ENCODE data around the gene ZDHHC14. TPM values are rescaled to one million over a fixed set of nuclear protein-coding genes. Genes with fewer than 3 reads are reported as not detected.
A peak's percentile ranks its signal among the peaks of the same experiment; 100 is the strongest.

ZDHHC14 gene
- total and polyA plus RNA-seq, 2 of the 8 experiments (the other 6 are each of a cell fraction or from before 2014, with no cell fraction given), result 2.9 to 5.3 TPM

DNA sequence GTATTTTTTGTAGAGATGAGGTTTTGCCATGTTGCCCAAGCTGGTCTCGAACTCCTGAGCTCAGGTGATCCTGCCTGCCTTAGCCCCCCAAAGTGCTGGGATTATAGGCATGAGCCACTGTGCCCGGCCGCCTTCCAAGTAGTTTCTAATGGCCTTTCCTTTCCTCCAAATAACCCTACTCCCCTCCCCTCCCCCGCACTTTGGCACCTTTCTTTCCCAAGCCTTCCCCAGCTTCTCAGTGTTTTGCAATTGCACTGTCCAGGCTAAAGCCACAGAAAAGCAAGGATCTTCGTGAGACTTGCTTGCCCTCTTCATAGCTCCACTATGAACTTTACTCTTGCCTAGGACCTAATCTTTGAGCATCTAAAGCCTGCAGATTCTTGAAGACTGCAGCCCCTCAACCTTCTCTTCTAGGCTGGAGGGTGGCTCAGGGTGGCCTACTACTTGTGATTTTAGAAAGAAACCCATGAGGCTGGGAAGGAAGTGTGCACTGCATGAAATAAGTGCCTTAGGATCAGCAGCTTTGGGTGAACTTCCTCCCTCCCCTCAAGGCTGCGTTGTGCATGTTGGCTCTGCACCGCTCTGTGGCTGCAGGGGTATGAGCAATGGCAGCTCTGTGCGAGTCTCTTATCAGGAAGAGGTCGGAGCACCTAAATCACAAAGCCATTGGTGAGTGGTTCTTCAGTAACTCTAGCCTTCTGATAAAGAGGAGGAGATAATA is 289.6 kb downstream of the ZDHHC14 start:
- Histone ChIP-seq H4K8ac (ENCODE audit: extremely low read depth, insufficient read depth, low read length) (no peak overlapping the region), H2AK5ac (ENCODE audit: low read depth, low read length) (no peak overlapping the region), H2BK12ac (ENCODE audit: low read depth, low read length) (no peak overlapping the region; the same call in 1 of the 2 replicates), H3K79me1 (ENCODE audit: low read depth, low read length) (no peaks in the 10 kb centered on the region), H2BK15ac (ENCODE audit: low read length) (no peak overlapping the region), H3K23me2 (ENCODE audit: low read depth, low read length) (no peaks in the 10 kb centered on the region), H3K23ac (ENCODE audit: insufficient read length) (no peak overlapping the region), H3K9ac (replicated peaks in 1 of 4; ENCODE audit: extremely low read depth in 1 of 4, low read depth in 3 of 4, low read length in 3 of 4) (no peak overlapping the region), H3K14ac (ENCODE audit: insufficient read length) (no peak overlapping the region), H4K20me1 (replicated peaks in 1 of 2; ENCODE audit: control insufficient read depth in 1 of 2, insufficient read depth in 2 of 2, low read length in 2 of 2) (no peaks in the 10 kb centered on the region), H3K9me3 (ENCODE audit: insufficient read depth in 2 of 2, low read depth in 1 of 2, low read length in 1 of 2) (no peaks in the 10 kb centered on the region), H2BK120ac (replicated peaks; ENCODE audit: low read depth, low read length) (no peak overlapping the region), H3K4me3 (ENCODE audit: extremely low read depth in 1 of 4, insufficient read depth in 2 of 4, low read depth in 3 of 4, low read length in 4 of 4) (no peak overlapping the region), H3K27me3 (replicated peaks in 1 of 4; ENCODE audit: control insufficient read depth in 3 of 4, extremely low read depth in 1 of 4, insufficient read depth in 3 of 4, low read length in 3 of 4) (no peaks in the 10 kb centered on the region; a peak in 1 of 7 replicates), H3K79me2 (ENCODE audit: control insufficient read depth in 1 of 2, insufficient read depth in 2 of 2, low read length in 2 of 2) (no peaks in the 10 kb centered on the region), H4K91ac (replicated peaks; ENCODE audit: insufficient read length, low read length) (no peak overlapping the region), H3K4ac (replicated peaks; ENCODE audit: insufficient read length, low read depth, low read length) (no peak overlapping the region), H2AFZ (ENCODE audit: low read length) (no peak overlapping the region), H2BK20ac (ENCODE audit: low read length) (peak overlapping the region; percentile 55; the same call in 1 of the 2 replicates), H3K56ac (replicated peaks; ENCODE audit: insufficient read length, low read depth, low read length) (no peak overlapping the region), H3K36me3 (ENCODE audit: control insufficient read depth in 2 of 4, insufficient read depth in 4 of 4, low read length in 3 of 4) (no peaks in the 10 kb centered on the region), H4K5ac (ENCODE audit: insufficient read length, low read depth, low read length) (no peak overlapping the region), H3K4me2 (ENCODE audit: insufficient read depth in 1 of 2, low read depth in 2 of 2, low read length in 2 of 2) (no peak overlapping the region), H2BK5ac (ENCODE audit: low read depth, low read length) (no peak overlapping the region), H3K27ac (ENCODE audit: low read depth, low read length) (no peak overlapping the region), H3K18ac (ENCODE audit: extremely low read depth, low read length) (no peak overlapping the region), H3K4me1 (replicated peaks in 1 of 4; ENCODE audit: control insufficient read depth in 3 of 4, insufficient read depth in 4 of 4, low read length in 3 of 4) (peaks cover 3 to 14% (median 6%) of the 10 kb centered on the region in 4 experiments; a peak in 6 of 7 replicates)
- ChIA-PET POLR2A (ENCODE audit: partially characterized antibody) (interaction anchor here (0.6 to 3.4 kb wide), 3 partner anchors 14 to 347 kb away, joined by 3 to 10 read pairs (median 3); partner anchors contain the start of gene TMEM242), CTCF (ENCODE audit: partially characterized antibody) (interaction anchor here (0.7 to 4.2 kb wide), 33 partner anchors 9 to 402 kb away, joined by 3 to 32 read pairs (median 3); no protein-coding TSS in a partner anchor)
- DNase-seq (ENCODE audit: low read depth in 1 of 2, low spot score in 2 of 2) (no peak), FAIRE-seq (no peak)
- WGBS, 2 experiments (ENCODE audit: extremely low coverage in 1 of 2, insufficient coverage in 1 of 2, insufficient read length in 1 of 2, insufficient replicate concordance in 2 of 2, low coverage in 1 of 2, low lambda C conversion rate in 2 of 2, missing lambda C conversion rate in 1 of 2), result 92 to 100% methylated on average over 1 to 9 of the region's 9 CpGs
- TF ChIP-seq, protein P1, sequence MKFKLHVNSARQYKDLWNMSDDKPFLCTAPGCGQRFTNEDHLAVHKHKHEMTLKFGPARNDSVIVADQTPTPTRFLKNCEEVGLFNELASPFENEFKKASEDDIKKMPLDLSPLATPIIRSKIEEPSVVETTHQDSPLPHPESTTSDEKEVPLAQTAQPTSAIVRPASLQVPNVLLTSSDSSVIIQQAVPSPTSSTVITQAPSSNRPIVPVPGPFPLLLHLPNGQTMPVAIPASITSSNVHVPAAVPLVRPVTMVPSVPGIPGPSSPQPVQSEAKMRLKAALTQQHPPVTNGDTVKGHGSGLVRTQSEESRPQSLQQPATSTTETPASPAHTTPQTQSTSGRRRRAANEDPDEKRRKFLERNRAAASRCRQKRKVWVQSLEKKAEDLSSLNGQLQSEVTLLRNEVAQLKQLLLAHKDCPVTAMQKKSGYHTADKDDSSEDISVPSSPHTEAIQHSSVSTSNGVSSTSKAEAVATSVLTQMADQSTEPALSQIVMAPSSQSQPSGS (IDR thresholded peaks at IDR 0.05; ENCODE audit: low read length), result no peak
- TF ChIP-seq ZNF274 (IDR thresholded peaks at IDR 0.05; ENCODE audit: borderline replicate concordance, extremely low read depth, low read length) (no peak), JUND (IDR thresholded peaks at IDR 0.05; ENCODE audit: low read length) (no peak), BCL11A (IDR thresholded peaks at IDR 0.05; ENCODE audit: low read depth in 2 of 2, low read length in 2 of 2) (no peak), FOSL1 (IDR thresholded peaks at IDR 0.05; ENCODE audit: insufficient read depth, low read depth, low read length) (no peak), PHF8 (conservative IDR thresholded peaks at IDR 0.05; ENCODE audit: low read depth, low read length) (no peak), KDM1A (IDR thresholded peaks at IDR 0.05; ENCODE audit: borderline replicate concordance, low read length) (no peak), KDM4A (IDR thresholded peaks at IDR 0.05; ENCODE audit: low read depth, low read length, severe bottlenecking) (no peak), JUN (IDR thresholded peaks at IDR 0.05; ENCODE audit: low read depth, low read length) (no peak), CHD2 (IDR thresholded peaks at IDR 0.05; ENCODE audit: low read length) (no peak), MAFK (IDR thresholded peaks at IDR 0.05; ENCODE audit: low read depth, low read length) (no peak)
